ENCODE results near the gene CRYAB.

- no peak for TF ChIP-seq POLR2AphosphoS5 (IDR thresholded peaks at IDR 0.05; ENCODE audit: low read depth, low read length)
- TF ChIP-seq POLR2A (IDR thresholded peaks at IDR 0.05; ENCODE audit: low read depth, low read length), result no peak
- no peak for TF ChIP-seq TAF1 (IDR thresholded peaks at IDR 0.05; ENCODE audit: low read depth, low read length)
- no peak for TF ChIP-seq POU2F2 (IDR thresholded peaks at IDR 0.05; ENCODE audit: low read depth, low read length)
Observed at GRCh38 chr11:111921541-111922230, 10.1 kb upstream of the CRYAB start.
